ENCODE measurements around the gene AKT1.

DNA sequence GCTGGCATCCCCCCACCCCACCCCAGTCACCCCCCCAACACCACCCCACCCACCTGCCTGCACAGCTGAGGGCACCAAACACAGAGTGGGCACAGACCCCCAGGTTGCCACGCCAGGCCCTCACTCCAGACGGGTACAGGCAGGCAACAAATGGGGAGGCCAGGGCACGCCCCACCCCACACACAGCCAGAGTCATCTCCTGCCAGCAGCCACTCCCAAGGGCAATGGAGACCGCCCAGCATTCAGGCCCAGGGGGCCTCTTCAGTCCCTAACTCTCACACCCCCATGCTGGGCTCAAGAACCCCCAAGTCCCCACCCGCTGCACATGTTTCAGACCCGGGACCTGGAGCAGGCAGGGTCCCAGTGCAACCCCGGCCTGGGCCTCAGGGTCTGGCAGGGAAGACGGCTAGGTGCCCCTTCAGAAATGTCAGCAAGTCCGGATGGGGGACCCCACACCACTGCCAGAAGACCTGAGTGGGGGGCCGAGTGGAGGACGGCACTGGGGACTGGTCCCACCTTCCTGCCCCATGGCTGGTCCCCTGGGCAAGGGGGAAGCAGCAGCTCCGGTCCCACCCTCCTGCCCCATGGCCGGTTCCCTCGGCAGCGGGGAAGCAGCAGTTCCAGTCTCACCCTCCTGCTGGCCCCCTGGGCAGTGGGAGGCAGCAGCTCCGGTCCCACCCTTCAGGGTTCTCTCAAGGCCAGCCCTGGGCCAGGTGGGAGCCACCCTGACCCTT is 11.9 kb downstream of the AKT1 start:
- TF ChIP-seq, protein P1, sequence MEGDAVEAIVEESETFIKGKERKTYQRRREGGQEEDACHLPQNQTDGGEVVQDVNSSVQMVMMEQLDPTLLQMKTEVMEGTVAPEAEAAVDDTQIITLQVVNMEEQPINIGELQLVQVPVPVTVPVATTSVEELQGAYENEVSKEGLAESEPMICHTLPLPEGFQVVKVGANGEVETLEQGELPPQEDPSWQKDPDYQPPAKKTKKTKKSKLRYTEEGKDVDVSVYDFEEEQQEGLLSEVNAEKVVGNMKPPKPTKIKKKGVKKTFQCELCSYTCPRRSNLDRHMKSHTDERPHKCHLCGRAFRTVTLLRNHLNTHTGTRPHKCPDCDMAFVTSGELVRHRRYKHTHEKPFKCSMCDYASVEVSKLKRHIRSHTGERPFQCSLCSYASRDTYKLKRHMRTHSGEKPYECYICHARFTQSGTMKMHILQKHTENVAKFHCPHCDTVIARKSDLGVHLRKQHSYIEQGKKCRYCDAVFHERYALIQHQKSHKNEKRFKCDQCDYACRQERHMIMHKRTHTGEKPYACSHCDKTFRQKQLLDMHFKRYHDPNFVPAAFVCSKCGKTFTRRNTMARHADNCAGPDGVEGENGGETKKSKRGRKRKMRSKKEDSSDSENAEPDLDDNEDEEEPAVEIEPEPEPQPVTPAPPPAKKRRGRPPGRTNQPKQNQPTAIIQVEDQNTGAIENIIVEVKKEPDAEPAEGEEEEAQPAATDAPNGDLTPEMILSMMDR (conservative IDR thresholded peaks at IDR 0.05; ENCODE audit: low read depth, low read length), result no peak
- no peak for TF ChIP-seq RAD21 (IDR thresholded peaks at IDR 0.05; ENCODE audit: low read length)
